Heart left ventricle (tissue), 16 donors: Measurements from ENCODE around the gene MAPK8IP3. TPM values are rescaled to one million over a fixed set of nuclear protein-coding genes. Genes with fewer than 3 reads are reported as not detected.

ENCODE experiments used
- ATAC-seq, 4 donors: fragments of 200-7000 bp; cut with Tn5 transposase; one replicate each; pipeline ENCODE4 v1.9.1; 2020 to 2022; ENCODE audit warnings: moderate library complexity in 4 of 4, mild to moderate bottlenecking in 3 of 4, moderate number of reproducible peaks in 1 of 4
- DNase-seq, 5 donors: peaks; one replicate each; pipeline ENCODE4 v3.0.0-alpha.2; 2020
- H3K27ac ChIP-seq, 12 donors: fragments of 200-600 bp; sonication (generic) in 4 of 12; one replicate each; pipeline versions ENCODE4 v1.5.0 to v1.8.0; 2016 to 2022; ENCODE audit warnings: mild to moderate bottlenecking in 2 of 12
- H3K27me3 ChIP-seq, 9 donors: fragments of 200-600 bp; sonication (generic) in 2 of 9; one replicate each; pipeline versions ENCODE4 v1.5.1 to v1.8.0; 2016 to 2022; ENCODE audit warnings: mild to moderate bottlenecking in 3 of 9
- H3K36me3 ChIP-seq, 9 donors: fragments of 200-600 bp; sonication (generic) in 2 of 9; one replicate each; pipeline versions ENCODE4 v1.5.0 to v1.8.0; 2018 to 2022; ENCODE audit warnings: mild to moderate bottlenecking in 2 of 9
- H3K4me1 ChIP-seq, 12 donors: fragments of 200-600 bp; sonication (generic) in 4 of 12; one replicate each; pipeline versions ENCODE4 v1.5.0 to v1.8.0; 2016 to 2022; ENCODE audit warnings: mild to moderate bottlenecking in 3 of 12
- H3K4me3 ChIP-seq, 12 donors: fragments of 200-600 bp; sonication (generic) in 4 of 12; one replicate each; pipeline versions ENCODE4 v1.5.0 to v1.8.0; 2017 to 2022; ENCODE audit warnings: mild to moderate bottlenecking in 9 of 12, moderate library complexity in 4 of 12
- H3K9me3 ChIP-seq, 12 donors: fragments of 200-600 bp; sonication (generic) in 4 of 12; one replicate each; pipeline versions ENCODE4 v1.5.0 to v1.8.0; 2016 to 2022; ENCODE audit warnings: mild to moderate bottlenecking in 1 of 12
- CTCF ChIP-seq, 12 donors: fragments of 200-600 bp; sonication (generic) in 4 of 12; IDR thresholded peaks; one replicate each; pipeline versions ENCODE4 v1.5.0 to v1.8.0; 2018 to 2022; ENCODE audit warnings: antibody characterized with exemption in 12 of 12, mild to moderate bottlenecking in 5 of 12
- POLR2A ChIP-seq, 2 donors: fragments of 450-650 bp; IDR thresholded peaks; one replicate each; pipeline ENCODE4 v1.6.1; 2017; ENCODE audit warnings: antibody characterized with exemption in 2 of 2, mild to moderate bottlenecking in 2 of 2, moderate library complexity in 2 of 2
- WGBS, 4 donors: extraction: QIAGEN DNeasy Blood & Tissue Kit in 2 of 4; methylation state at CpG; one replicate each; pipeline versions ENCODE4 v1.1.5 to v1.1.7; 2013 to 2018; 5-methylcytosine and 5-hydroxymethylcytosine counted together
- intact Hi-C, 10 donors: fragments of 100-400 bp; cut with DNase I; formaldehyde crosslinking; loops; one replicate each; pipeline versions ENCODE4 v1.11.1 to v1.14.2; 2022
- polyA plus RNA-seq, 2 donors: library from polyadenylated mRNA; stranded (reverse); fragments of 200-250 nt; gene quantifications; one replicate each; pipeline ENCODE4 v1.2.3, GENCODE V29; 2013
- total RNA-seq, 9 donors: library from RNA; depleted of rRNA in 2 of 9; stranded (reverse); fragments of >200 nt in 2 of 9; fragmentation: NEBNext Ultra II Directional in 3 of 9; extraction: Animal tissue kit (Norgen Biotek cat#: 25700) in 3 of 9; gene quantifications; one replicate each; pipeline versions ENCODE4 v1.1.0 to v1.2.4, GENCODE V29; 2016 to 2023
- donor health status: ischemic (EF 13 %, LVEDD 7.1; RV severe dilation, severe dysfunction).
- donor health status: healthy with polysubstance abuse.
- donor health status: DM: no; HTN: yes; CAD: no.
- donor health status: DM: no; HTN: no; CAD: no.
- donor health status: ischemic (EF 25% LVEDD 6.9; RV normal size, moderate dysfunction).
- donor health status: ischemic (EF 25% LVEDD 5.7; RV mildly dilated, moderate dysfunction).
- donor health status: healthy.
- donor health status: DM: yes; HTN: yes; CAD: no.
- donor health status: ischemic (EF 35%, LVEDD 5.7; RV mildly dilated, moderate dysfunction).
- donor health status: nonischemic (EF 11% LVEDD 7.7; RV severe dilation, severe dysfunction).
- donor health status: DM: yes; HTN: yes; CAD: no.
- donor health status: PGD.
- donor health status: ischemic (EF 29% LVEDD 5.4; RV normal size, mild dysfunction).
- donor health status: nonischemic (EF 23%, LVEDD 6.1; RV moderate dilation, normal function).

MAPK8IP3 gene
- total and polyA plus RNA-seq, 11 donors, result 29.5 to 71.3 (median 63.1) TPM

DNA sequence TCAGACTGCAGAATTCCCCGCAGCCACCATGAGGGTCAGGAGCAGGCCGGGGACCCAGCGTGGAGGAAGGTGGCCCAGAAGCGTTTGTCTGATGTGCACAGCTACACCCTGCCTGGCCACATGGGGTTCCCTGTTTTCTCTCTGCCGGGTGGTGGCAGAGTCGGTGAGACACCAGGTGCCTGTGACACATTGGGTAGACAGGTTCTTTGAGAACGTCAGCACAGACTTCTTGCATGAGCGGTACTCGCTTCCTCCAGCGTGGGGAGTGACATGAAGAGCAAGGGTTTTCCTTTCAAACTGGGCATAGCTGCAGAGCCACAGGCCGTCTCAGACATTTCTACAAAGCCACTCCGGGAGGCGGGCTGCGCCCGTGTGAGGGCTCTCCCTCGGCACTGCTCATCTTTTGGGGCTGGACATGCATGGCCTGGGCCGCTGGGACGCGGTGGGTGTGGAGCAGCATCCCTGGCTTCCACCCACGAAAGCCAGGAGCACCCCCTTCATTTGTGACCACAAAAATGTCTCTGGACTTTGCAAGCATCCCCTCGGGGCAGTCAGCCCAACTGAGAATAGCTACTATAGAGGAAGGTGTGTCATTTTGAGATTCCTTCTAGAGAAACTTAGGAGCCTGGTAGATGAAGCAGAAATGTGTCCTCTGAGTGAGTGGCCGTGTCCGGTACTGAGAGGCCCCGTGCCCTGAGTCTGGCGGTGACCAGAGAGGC is 39.3 kb downstream of the MAPK8IP3 start:
- no peaks in the 10 kb centered on the region for H3K27me3 ChIP-seq
- no peaks in the 10 kb centered on the region for H3K4me1 ChIP-seq
- H3K36me3 ChIP-seq, result peaks cover 0 to 80% (median 73%) of the 10 kb centered on the region in 9 donors
- intact Hi-C loops, result no loop called here
- H3K9me3 ChIP-seq, result no peaks in the 10 kb centered on the region
- ATAC-seq, result no peak
- TF ChIP-seq CTCF (IDR thresholded peaks at IDR 0.05) (no peak), POLR2A (IDR thresholded peaks at IDR 0.05) (no peak)
- H3K4me3 ChIP-seq, result no peak overlapping the region
- no peak for DNase-seq
- H3K27ac ChIP-seq, result no peak overlapping the region
- whole genome bisulfite sequencing, 4 donors, result 88 to 93% (median 90%) methylated on average over 24 to 25 of the region's 25 CpGs

- no peak overlapping the region for H3K27ac ChIP-seq
- TF ChIP-seq POLR2A (IDR thresholded peaks at IDR 0.05) (no peak), CTCF (IDR thresholded peaks at IDR 0.05) (no peak)
- peaks cover 0 to 80% (median 73%) of the 10 kb centered on the region in 9 donors for H3K36me3 ChIP-seq
- H3K4me1 ChIP-seq, result no peaks in the 10 kb centered on the region
- H3K4me3 ChIP-seq, result no peak overlapping the region
- WGBS, 4 donors, result 90 to 96% (median 94%) methylated on average over 23 to 29 of the region's 29 CpGs
- no peaks in the 10 kb centered on the region for H3K9me3 ChIP-seq
- ATAC-seq (no peak), DNase-seq (no peak)
- H3K27me3 ChIP-seq, result no peaks in the 10 kb centered on the region
- intact Hi-C loops, result no loop called here
Measured at GRCh38 chr16:1745900-1746692, 40.1 kb downstream of the MAPK8IP3 start.

DNA sequence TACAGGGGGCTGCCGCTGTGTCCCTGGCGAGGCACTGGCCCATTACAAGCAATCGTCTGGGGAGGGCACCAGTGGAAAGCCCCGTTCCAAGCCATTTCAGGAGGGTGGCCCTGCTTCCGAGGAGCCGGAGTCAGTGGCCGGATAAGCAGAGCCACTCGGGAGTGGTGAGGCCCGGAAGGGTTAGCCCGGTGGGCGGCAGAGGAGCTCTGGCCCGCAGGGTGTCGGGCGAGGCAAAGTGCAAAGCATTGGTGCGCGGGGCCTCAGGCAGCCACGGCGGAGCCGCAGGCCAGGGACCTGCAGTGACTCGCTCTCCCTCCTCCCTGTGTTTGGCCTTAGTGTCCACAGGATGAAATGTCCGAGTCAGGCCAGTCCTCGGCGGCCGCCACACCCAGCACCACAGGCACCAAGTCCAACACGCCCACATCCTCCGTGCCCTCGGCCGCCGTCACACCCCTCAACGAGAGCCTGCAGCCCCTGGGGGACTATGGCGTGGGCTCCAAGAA is 40.7 kb downstream of the MAPK8IP3 start:
- TF ChIP-seq CTCF (IDR thresholded peaks at IDR 0.05) (no peak), POLR2A (IDR thresholded peaks at IDR 0.05) (no peak)
- H3K36me3 ChIP-seq, result peaks cover 0 to 83% (median 78%) of the 10 kb centered on the region in 9 donors
- no peak for ATAC-seq

GRCh38 chr16:1747934-1748333 is 41.9 kb downstream of the MAPK8IP3 start:
- TF ChIP-seq CTCF (IDR thresholded peaks at IDR 0.05), result no peak
- no peak for TF ChIP-seq POLR2A (IDR thresholded peaks at IDR 0.05)
- Histone ChIP-seq H3K4me3 (no peak overlapping the region), H3K27me3 (no peaks in the 10 kb centered on the region), H3K4me1 (no peaks in the 10 kb centered on the region), H3K36me3 (peaks cover 0 to 95% (median 90%) of the 10 kb centered on the region in 9 donors), H3K9me3 (no peaks in the 10 kb centered on the region), H3K27ac (no peak overlapping the region)
- intact Hi-C loops, result no loop called here
- ATAC-seq (no peak), DNase-seq (no peak)
- WGBS, 4 donors, result 86 to 93% (median 88%) methylated on average over 8 to 11 of the region's 11 CpGs

More for the DNA sequence above, 40.7 kb downstream of the MAPK8IP3 start:
- Histone ChIP-seq H3K4me1 (no peaks in the 10 kb centered on the region), H3K27ac (no peak overlapping the region), H3K27me3 (no peaks in the 10 kb centered on the region), H3K9me3 (no peaks in the 10 kb centered on the region), H3K4me3 (no peak overlapping the region)
- 90 to 93% (median 92%) methylated on average over 26 to 31 of the region's 31 CpGs for WGBS, 4 donors
- DNase-seq, result no peak
- intact Hi-C loops, result no loop called here
